ENCODE measurements around the gene PGBD5. TPM values are rescaled to one million over a fixed set of nuclear protein-coding genes. Genes with fewer than 3 reads are reported as not detected.
A peak's percentile ranks its signal among the peaks of the same experiment; 100 is the strongest.

The PGBD5 gene
- total RNA-seq, 2 experiments from 2014 or later = not detected

- CTCF ChIA-PET (ENCODE audit: unreplicated experiment) = interaction anchor here (1.0 kb wide), 1 partner anchor 26 kb away, joined by 3 read pairs; no protein-coding TSS in a partner anchor
- peak; percentile 57 for DNase-seq (ENCODE audit: low spot score)
- no peaks in the 10 kb centered on the region for H4K20me1 ChIP-seq (ENCODE audit: insufficient read depth, low read length)
- H3K4me2 ChIP-seq (ENCODE audit: low read length) = no peak overlapping the region
- no TSS peak for BruUV-seq (replicated peaks)
- POLR2A ChIA-PET = interaction anchor here (0.6 to 1.1 kb wide), 3 partner anchors 43 to 747 kb away, joined by 3 to 5 read pairs (median 3); no protein-coding TSS in a partner anchor
- H3K4me3 ChIP-seq (ENCODE audit: low read depth, low read length, poor library complexity, severe bottlenecking) = no peak overlapping the region
- intact Hi-C loops (cut with micrococcal nuclease; ENCODE audit: unreplicated experiment) = loop anchor here (10.0 kb wide), 1 partner anchor 321 kb away; no protein-coding TSS in a partner anchor
- peak overlapping the region; percentile 29; the same call in 1 of the 2 replicates for H2AFZ ChIP-seq (ENCODE audit: low read length)
- H3K27ac ChIP-seq (ENCODE audit: low read depth, low read length, poor library complexity, severe bottlenecking) = no peak overlapping the region
- H3K36me3 ChIP-seq (ENCODE audit: insufficient read depth, low read length) = no peaks in the 10 kb centered on the region
- H3K4me1 ChIP-seq (ENCODE audit: insufficient read depth, low read length, poor library complexity, severe bottlenecking) = peaks cover 6% of the 10 kb centered on the region
- H3K9me2 ChIP-seq (ENCODE audit: insufficient read depth, low read length) = no peaks in the 10 kb centered on the region
- no peaks in the 10 kb centered on the region for H3K9me3 ChIP-seq (ENCODE audit: low read length)
- no peak for TF ChIP-seq EZH2phosphoT487 (IDR thresholded peaks at IDR 0.05; ENCODE audit: borderline replicate concordance, low read depth, low read length)
- no peak; the same call in 1 of the 2 replicates for TF ChIP-seq CTCF (conservative IDR thresholded peaks at IDR 0.05; ENCODE audit: low read length)
- H3K79me2 ChIP-seq (ENCODE audit: insufficient read depth, low read depth, low read length) = no peaks in the 10 kb centered on the region
Observed at GRCh38 chr1:230306169-230306568, 120.0 kb downstream of the PGBD5 start.

GRCh38 chr1:230303822-230304221, 122.3 kb downstream of the PGBD5 start:
- BruUV-seq (replicated peaks) = no TSS peak
- no peak overlapping the region for H2AFZ ChIP-seq (ENCODE audit: low read length)
- no peak for DNase-seq (ENCODE audit: low spot score)
- no peaks in the 10 kb centered on the region for H3K79me2 ChIP-seq (ENCODE audit: insufficient read depth, low read depth, low read length)
- no peaks in the 10 kb centered on the region for H3K9me2 ChIP-seq (ENCODE audit: insufficient read depth, low read length)
- no peaks in the 10 kb centered on the region for H4K20me1 ChIP-seq (ENCODE audit: insufficient read depth, low read length)
- no peak overlapping the region for H3K4me3 ChIP-seq (ENCODE audit: low read depth, low read length, poor library complexity, severe bottlenecking)
- no peaks in the 10 kb centered on the region for H3K9me3 ChIP-seq (ENCODE audit: low read length)
- ChIA-PET CTCF (ENCODE audit: unreplicated experiment) (no interaction called here), POLR2A (interaction anchor here (1.2 kb wide), 1 partner anchor 15 kb away, joined by 3 read pairs; no protein-coding TSS in a partner anchor)
- H3K4me1 ChIP-seq (ENCODE audit: insufficient read depth, low read length, poor library complexity, severe bottlenecking) = peaks cover 13% of the 10 kb centered on the region
- TF ChIP-seq CTCF (conservative IDR thresholded peaks at IDR 0.05; ENCODE audit: low read length) (no peak), EZH2phosphoT487 (IDR thresholded peaks at IDR 0.05; ENCODE audit: borderline replicate concordance, low read depth, low read length) (no peak)
- H3K36me3 ChIP-seq (ENCODE audit: insufficient read depth, low read length) = no peaks in the 10 kb centered on the region
- H3K4me2 ChIP-seq (ENCODE audit: low read length) = no peak overlapping the region
- no peak overlapping the region for H3K27ac ChIP-seq (ENCODE audit: low read depth, low read length, poor library complexity, severe bottlenecking)
- intact Hi-C loops (cut with micrococcal nuclease; ENCODE audit: unreplicated experiment) = loop anchor here (10.0 kb wide), 1 partner anchor 319 kb away; no protein-coding TSS in a partner anchor

- no peak for DNase-seq (ENCODE audit: low spot score)
- intact Hi-C loops (cut with micrococcal nuclease; ENCODE audit: unreplicated experiment) = loop anchor here (10.0 kb wide), 1 partner anchor 318 kb away; no protein-coding TSS in a partner anchor
- H4K20me1 ChIP-seq (ENCODE audit: insufficient read depth, low read length) = no peaks in the 10 kb centered on the region
- POLR2A ChIA-PET = interaction anchor here (1.4 kb wide), 1 partner anchor 14 kb away, joined by 5 read pairs; no protein-coding TSS in a partner anchor
- H3K9me3 ChIP-seq (ENCODE audit: low read length) = no peaks in the 10 kb centered on the region
- CTCF ChIA-PET (ENCODE audit: unreplicated experiment) = interaction anchor here (0.6 kb wide), 1 partner anchor 91 kb away, joined by 3 read pairs; no protein-coding TSS in a partner anchor
- H2AFZ ChIP-seq (ENCODE audit: low read length) = no peak overlapping the region
- peaks cover 13% of the 10 kb centered on the region for H3K4me1 ChIP-seq (ENCODE audit: insufficient read depth, low read length, poor library complexity, severe bottlenecking)
- TF ChIP-seq EZH2phosphoT487 (IDR thresholded peaks at IDR 0.05; ENCODE audit: borderline replicate concordance, low read depth, low read length) (no peak), CTCF (conservative IDR thresholded peaks at IDR 0.05; ENCODE audit: low read length) (no peak)
- no TSS peak for BruUV-seq (replicated peaks)
- no peak overlapping the region for H3K27ac ChIP-seq (ENCODE audit: low read depth, low read length, poor library complexity, severe bottlenecking)
- H3K4me2 ChIP-seq (ENCODE audit: low read length) = no peak overlapping the region
- no peaks in the 10 kb centered on the region for H3K79me2 ChIP-seq (ENCODE audit: insufficient read depth, low read depth, low read length)
- no peak overlapping the region for H3K4me3 ChIP-seq (ENCODE audit: low read depth, low read length, poor library complexity, severe bottlenecking)
- H3K36me3 ChIP-seq (ENCODE audit: insufficient read depth, low read length) = no peaks in the 10 kb centered on the region
- no peaks in the 10 kb centered on the region for H3K9me2 ChIP-seq (ENCODE audit: insufficient read depth, low read length)
Observed at GRCh38 chr1:230303069-230303468, 123.1 kb downstream of the PGBD5 start.

Measured in OCI-LY7 (cell line).